ENCODE data around the gene PRSS58. TPM values are rescaled to one million over a fixed set of nuclear protein-coding genes. Genes with fewer than 3 reads are reported as not detected.

PRSS58 gene
- total and polyA plus RNA-seq, 9 of the 15 experiments (the other 6 are each of a cell fraction or from before 2014, with no cell fraction given), result not detected

DNA sequence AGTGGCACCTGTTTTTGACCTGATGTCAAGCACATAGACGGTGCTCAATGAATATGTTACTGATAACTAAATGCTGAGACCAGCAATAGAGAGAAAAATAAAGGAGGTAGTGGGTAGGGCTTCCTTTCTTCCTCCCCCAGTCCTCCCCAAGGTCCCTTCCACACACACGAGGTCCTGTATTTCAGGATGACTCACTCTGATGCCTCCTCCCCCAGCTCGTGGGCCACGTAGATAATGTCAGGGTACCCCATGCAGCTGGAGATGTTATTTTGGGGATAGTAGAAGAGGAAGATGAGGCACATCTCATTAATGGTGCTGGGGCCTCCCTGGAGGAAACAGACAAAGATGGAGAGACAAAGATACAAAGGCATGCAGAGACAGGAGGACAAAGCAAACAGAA is 17.3 kb downstream of the PRSS58 start:
- 0% methylated on average over 4 of the region's 4 CpGs for WGBS (ENCODE audit: insufficient coverage, low coverage, missing lambda C conversion rate)
- CTCF ChIA-PET (ENCODE audit: low intra/inter-chr PET ratio), result no interaction called here
- H2AFZ ChIP-seq (ENCODE audit: low read depth, low read length), result no peak overlapping the region
- no peaks in the 10 kb centered on the region for H3K4me1 ChIP-seq (replicated peaks in 1 of 2; ENCODE audit: control insufficient read depth in 2 of 2, insufficient read depth in 2 of 2, low read length in 2 of 2)
- H4K20me1 ChIP-seq (replicated peaks; ENCODE audit: control insufficient read depth, insufficient read depth, low read length), result no peaks in the 10 kb centered on the region
- FAIRE-seq, result no peak
- no peaks in the 10 kb centered on the region for H3K27me3 ChIP-seq (ENCODE audit: control insufficient read depth in 2 of 2, insufficient read depth in 2 of 2, low read length in 2 of 2)
- no peaks in the 10 kb centered on the region for H3K9me3 ChIP-seq (replicated peaks; ENCODE audit: control insufficient read depth, insufficient read depth, low read depth, low read length)
- no peak overlapping the region for H3K4me3 ChIP-seq
- no peak overlapping the region for H3K27ac ChIP-seq (ENCODE audit: extremely low read depth, low read depth, low read length)
- POLR2A ChIA-PET, result interaction anchor here (1.0 kb wide), 1 partner anchor 8 kb away, joined by 3 read pairs; no protein-coding TSS in a partner anchor
- H3K9me1 ChIP-seq (ENCODE audit: control insufficient read depth, insufficient read depth, low read length), result no peaks in the 10 kb centered on the region
- peak in 1 of 4 experiments; percentile 3 for DNase-seq (ENCODE audit: extremely low read depth in 1 of 4, low spot score in 3 of 4)
- intact Hi-C loops (cut with micrococcal nuclease), result no loop called here
- H3K36me3 ChIP-seq (ENCODE audit: control insufficient read depth, insufficient read depth, low read length), result no peaks in the 10 kb centered on the region
- in situ Hi-C loops (cut with MboI), result no loop called here
- BruUV-seq (replicated peaks), result no TSS peak
- H3K4me2 ChIP-seq (ENCODE audit: insufficient read depth, low read length), result no peak overlapping the region
- H3K9ac ChIP-seq (ENCODE audit: insufficient read depth in 1 of 2, low read depth in 2 of 2, low read length in 2 of 2), result no peak overlapping the region
- no peaks in the 10 kb centered on the region for H3K79me2 ChIP-seq (ENCODE audit: control insufficient read depth, insufficient read depth, low read length)
- no peak for ATAC-seq
- TF ChIP-seq FOXK1 (CRISPR knock-in tag; IDR thresholded peaks at IDR 0.05; ENCODE audit: borderline replicate concordance) (no peak), MLX (CRISPR knock-in tag; conservative IDR thresholded peaks at IDR 0.05) (no peak), TOE1 (IDR thresholded peaks at IDR 0.05; ENCODE audit: borderline replicate concordance) (no peak), TOE1 (CRISPR knock-in tag; IDR thresholded peaks at IDR 0.05; ENCODE audit: borderline replicate concordance, low read depth) (no peak), MAZ (CRISPR knock-in tag; conservative IDR thresholded peaks at IDR 0.05 in 1 of 2, IDR thresholded peaks at IDR 0.05 in 1 of 2) (no peak), SMARCA5 (IDR thresholded peaks at IDR 0.05) (no peak), RBM15 (IDR thresholded peaks at IDR 0.05; ENCODE audit: insufficient read depth, low read length) (no peak), ARID4B (CRISPR knock-in tag; IDR thresholded peaks at IDR 0.05) (no peak), NEUROD1 (IDR thresholded peaks at IDR 0.05; ENCODE audit: borderline replicate concordance, low read depth, low read length, partially characterized antibody) (no peak), TSC22D4 (tag; IDR thresholded peaks at IDR 0.05) (no peak), CHCHD3 (CRISPR knock-in tag; IDR thresholded peaks at IDR 0.05) (no peak), ZBTB7A (IDR thresholded peaks at IDR 0.05; ENCODE audit: borderline replicate concordance, control insufficient read depth, low read depth, low read length) (no peak), EP300 (IDR thresholded peaks at IDR 0.05; ENCODE audit: low read length) (no peak), BACH1 (tag; IDR thresholded peaks at IDR 0.05) (no peak)
- TF ChIP-seq, protein P1, sequence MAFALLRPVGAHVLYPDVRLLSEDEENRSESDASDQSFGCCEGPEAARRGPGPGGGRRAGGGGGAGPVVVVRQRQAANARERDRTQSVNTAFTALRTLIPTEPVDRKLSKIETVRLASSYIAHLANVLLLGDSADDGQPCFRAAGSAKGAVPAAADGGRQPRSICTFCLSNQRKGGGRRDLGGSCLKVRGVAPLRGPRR (CRISPR knock-in tag; IDR thresholded peaks at IDR 0.05), result no peak
- TF ChIP-seq, protein P2, sequence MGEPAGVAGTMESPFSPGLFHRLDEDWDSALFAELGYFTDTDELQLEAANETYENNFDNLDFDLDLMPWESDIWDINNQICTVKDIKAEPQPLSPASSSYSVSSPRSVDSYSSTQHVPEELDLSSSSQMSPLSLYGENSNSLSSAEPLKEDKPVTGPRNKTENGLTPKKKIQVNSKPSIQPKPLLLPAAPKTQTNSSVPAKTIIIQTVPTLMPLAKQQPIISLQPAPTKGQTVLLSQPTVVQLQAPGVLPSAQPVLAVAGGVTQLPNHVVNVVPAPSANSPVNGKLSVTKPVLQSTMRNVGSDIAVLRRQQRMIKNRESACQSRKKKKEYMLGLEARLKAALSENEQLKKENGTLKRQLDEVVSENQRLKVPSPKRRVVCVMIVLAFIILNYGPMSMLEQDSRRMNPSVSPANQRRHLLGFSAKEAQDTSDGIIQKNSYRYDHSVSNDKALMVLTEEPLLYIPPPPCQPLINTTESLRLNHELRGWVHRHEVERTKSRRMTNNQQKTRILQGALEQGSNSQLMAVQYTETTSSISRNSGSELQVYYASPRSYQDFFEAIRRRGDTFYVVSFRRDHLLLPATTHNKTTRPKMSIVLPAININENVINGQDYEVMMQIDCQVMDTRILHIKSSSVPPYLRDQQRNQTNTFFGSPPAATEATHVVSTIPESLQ (CRISPR knock-in tag; IDR thresholded peaks at IDR 0.05), result no peak
